Gastroesophageal sphincter (tissue), 4 donors: ENCODE results near the gene RIT1. TPM values are rescaled to one million over a fixed set of nuclear protein-coding genes. Genes with fewer than 3 reads are reported as not detected.
"Not testable (repeated sequence)": the region's sequence is repeated elsewhere in the genome, so short reads cannot be mapped to it uniquely, and the experiment has no call there.

Source experiments
- ATAC-seq: fragments of 150-250 bp; one replicate; pipeline ENCODE4 v1.9.1; 2016; ENCODE audit warnings: mild to moderate bottlenecking, moderate library complexity
- H3K27ac ChIP-seq, 4 donors: fragments of 200-600 bp; sonication (generic) in 3 of 4; 1 replicate in 3 of 4; 2 replicates in 1 of 4; pipeline ENCODE4 v1.5.1; 2016 to 2019
- H3K27me3 ChIP-seq: fragments of 200-600 bp; sonication (generic); one replicate; pipeline ENCODE4 v1.5.1; 2019
- H3K36me3 ChIP-seq, 2 donors: fragments of 200-600 bp; sonication (generic); one replicate each; pipeline ENCODE4 v1.5.1; 2019; ENCODE audit warnings: control low read depth in 1 of 2
- H3K4me1 ChIP-seq, 3 donors: fragments of 200-600 bp; sonication (generic); 1 replicate in 2 of 3; 2 replicates in 1 of 3; pipeline ENCODE4 v1.5.1; 2016 to 2019; ENCODE audit warnings: control low read depth in 2 of 3
- H3K4me3 ChIP-seq, 2 donors: fragments of 200-600 bp; sonication (generic); one replicate each; pipeline ENCODE4 v1.5.1; 2019; ENCODE audit warnings: mild to moderate bottlenecking in 1 of 2, moderate library complexity in 1 of 2
- H3K9me3 ChIP-seq, 3 donors: fragments of 200-600 bp; sonication (generic); one replicate each; pipeline ENCODE4 v1.5.1; 2017 to 2019; ENCODE audit warnings: control low read depth in 2 of 3
- CTCF ChIP-seq, 4 experiments: fragments of 200-600 bp in 2 of 4; fragments of 450-650 bp in 2 of 4; sonication (generic) in 1 of 4; IDR thresholded peaks; one replicate each; pipeline ENCODE4 v1.5.1; 2017 to 2019; ENCODE audit warnings: antibody characterized with exemption in 4 of 4, mild to moderate bottlenecking in 2 of 4, moderate library complexity in 2 of 4
- EP300 ChIP-seq: sonication (generic); formaldehyde crosslinking; IDR thresholded peaks from one replicate; pipeline ENCODE4 v1.6.1; 2017; ENCODE audit warnings: antibody characterized with exemption, mild to moderate bottlenecking
- POLR2A ChIP-seq, 2 donors: fragments of 450-650 bp; IDR thresholded peaks; one replicate each; pipeline ENCODE4 v1.6.1; 2017; ENCODE audit warnings: antibody characterized with exemption in 2 of 2, mild to moderate bottlenecking in 2 of 2, moderate library complexity in 1 of 2
- POLR2AphosphoS5 ChIP-seq: sonication (generic); formaldehyde crosslinking; IDR thresholded peaks from one replicate; pipeline ENCODE4 v1.6.1; 2017; ENCODE audit warnings: antibody characterized with exemption
- WGBS, 2 donors: methylation state at CpG; one replicate each; pipeline ENCODE4 v1.1.5; 2018; ENCODE audit warnings: low coverage in 1 of 2; 5-methylcytosine and 5-hydroxymethylcytosine counted together
- total RNA-seq, 4 donors: library from RNA; depleted of rRNA; stranded (reverse); fragments of >200 nt; gene quantifications; one replicate each; pipeline ENCODE4 v1.1.0, GENCODE V29; 2016

Gene RIT1
- total RNA-seq, 4 donors from 2014 or later = 25.0 to 37.1 (median 30.0) TPM

DNA sequence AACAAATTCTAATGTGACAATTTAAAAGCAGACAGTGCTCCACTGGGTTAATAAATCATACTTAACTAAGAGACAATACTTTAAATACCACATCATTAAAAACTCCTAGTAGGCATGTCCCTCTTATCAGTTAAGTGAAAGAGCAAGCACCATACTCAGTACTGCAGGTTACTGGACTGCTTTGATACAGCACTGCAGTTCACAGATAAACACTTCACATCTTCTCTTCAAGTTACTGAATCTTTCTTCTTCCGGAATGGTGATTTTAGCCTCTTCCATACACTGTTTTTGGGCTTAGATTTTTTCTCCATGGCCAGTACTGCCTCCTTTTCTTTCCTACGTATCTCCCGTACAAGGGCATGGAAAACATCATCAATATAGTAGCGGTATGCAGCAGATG, 11.0 kb downstream of the RIT1 start:
- Histone ChIP-seq H3K27ac (no peak overlapping the region), H3K4me3 (no peak overlapping the region), H3K27me3 (no peaks in the 10 kb centered on the region), H3K4me1 (peaks cover 0 to 6% (median 0%) of the 10 kb centered on the region in 3 donors), H3K36me3 (peaks cover 0 to 93% of the 10 kb centered on the region in 2 donors), H3K9me3 (no peaks in the 10 kb centered on the region)
- no peak for ATAC-seq
- WGBS, 2 donors = 78 to 83% methylated on average over 4 of the region's 4 CpGs
- no peak for TF ChIP-seq POLR2AphosphoS5

DNA sequence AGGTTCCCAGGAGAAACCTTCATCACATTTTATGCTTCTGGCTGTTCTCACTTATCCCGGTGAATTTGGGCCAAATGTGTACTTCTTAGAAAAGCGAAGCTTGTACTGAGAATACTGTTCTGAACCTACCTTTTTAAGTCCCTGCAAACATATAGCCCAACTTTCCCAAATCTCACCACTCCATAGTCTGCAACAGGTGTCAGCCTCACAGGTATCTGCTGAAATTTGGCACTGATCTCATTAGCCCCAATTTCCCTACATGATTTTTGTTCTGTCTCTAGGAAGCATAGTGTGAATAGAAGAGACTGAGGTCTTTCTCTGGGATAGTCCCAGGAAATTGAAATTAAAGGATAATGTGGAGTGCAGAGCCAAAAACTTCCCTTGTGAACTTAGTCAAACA, 11.5 kb downstream of the RIT1 start:
- Histone ChIP-seq H3K27me3 (no peaks in the 10 kb centered on the region), H3K4me1 (peaks cover 0 to 6% (median 0%) of the 10 kb centered on the region in 3 donors), H3K4me3 (no peak overlapping the region), H3K9me3 (no peaks in the 10 kb centered on the region), H3K27ac (no peak overlapping the region), H3K36me3 (peaks cover 0 to 88% of the 10 kb centered on the region in 2 donors)
- TF ChIP-seq CTCF (IDR thresholded peaks at IDR 0.05) = no peak
- no peak for TF ChIP-seq POLR2AphosphoS5
- no peak for TF ChIP-seq EP300
- TF ChIP-seq POLR2A (IDR thresholded peaks at IDR 0.05) = no peak
- ATAC-seq = no peak
- 83 to 100% methylated on average over 2 of the region's 2 CpGs for WGBS, 2 donors

- Histone ChIP-seq H3K27ac (no peak overlapping the region), H3K9me3 (no peaks in the 10 kb centered on the region), H3K36me3 (peaks cover 0 to 80% of the 10 kb centered on the region in 2 donors), H3K27me3 (no peaks in the 10 kb centered on the region), H3K4me3 (no peak overlapping the region), H3K4me1 (peaks cover 0 to 10% (median 2%) of the 10 kb centered on the region in 3 donors)
- no peak for TF ChIP-seq POLR2AphosphoS5
- no peak for TF ChIP-seq POLR2A (IDR thresholded peaks at IDR 0.05)
- no peak for TF ChIP-seq EP300
- TF ChIP-seq CTCF (IDR thresholded peaks at IDR 0.05) = no peak
- 37 to 43% methylated on average over 2 of the region's 2 CpGs for WGBS, 2 donors
- no peak for ATAC-seq
Observed at GRCh38 chr1:155898888-155899287, 12.3 kb downstream of the RIT1 start.

DNA sequence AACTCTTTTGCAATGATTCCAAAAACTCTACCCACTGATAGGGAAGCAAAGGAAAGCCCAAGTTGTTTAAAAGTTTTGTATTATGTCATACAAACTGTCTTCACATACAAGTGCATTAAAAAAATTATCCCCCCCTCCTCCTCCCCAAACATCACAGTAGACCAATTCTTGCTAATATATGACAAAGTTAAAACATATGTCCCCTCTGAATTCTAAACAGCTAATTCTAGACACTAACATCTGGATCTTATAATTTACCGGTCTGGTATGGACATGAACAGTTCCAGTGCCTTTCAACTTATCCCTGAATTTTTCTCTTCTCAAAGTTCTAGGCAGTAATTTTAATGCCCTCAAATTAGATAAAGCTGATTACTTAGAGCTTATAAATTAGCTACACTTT, 13.4 kb downstream of the RIT1 start:
- Histone ChIP-seq H3K9me3 (no peaks in the 10 kb centered on the region), H3K27me3 (no peaks in the 10 kb centered on the region), H3K27ac (no peak overlapping the region), H3K4me3 (no peak overlapping the region), H3K4me1 (peaks cover 0 to 22% (median 11%) of the 10 kb centered on the region in 3 donors), H3K36me3 (peaks cover 0 to 68% of the 10 kb centered on the region in 2 donors)
- ATAC-seq = no peak
- WGBS, 2 donors = 52 to 67% methylated on average over 1 of the region's 1 CpG
- TF ChIP-seq POLR2AphosphoS5 (no peak), CTCF (IDR thresholded peaks at IDR 0.05) (no peak), EP300 (no peak), POLR2A (IDR thresholded peaks at IDR 0.05) (no peak)

- not testable (repeated sequence) for H3K27ac ChIP-seq, H3K27me3 ChIP-seq, ATAC-seq, H3K9me3 ChIP-seq, H3K4me3 ChIP-seq
- WGBS, 2 donors = 95 to 96% methylated on average over 4 to 5 of the region's 8 CpGs
- Histone ChIP-seq H3K4me1 (peaks cover 0 to 29% (median 11%) of the 10 kb centered on the region in 3 donors), H3K36me3 (peaks cover 0 to 56% of the 10 kb centered on the region in 2 donors)
Observed at GRCh38 chr1:155896476-155896875, 14.7 kb downstream of the RIT1 start.

- WGBS, 2 donors = 96% methylated on average over 6 of the region's 6 CpGs; no CpG with 5 or more reads in 1 of the 2 donors
Observed at GRCh38 chr1:155895617-155896016, 15.5 kb downstream of the RIT1 start.

More at GRCh38 chr1:155895617-155896016, 15.5 kb downstream of the RIT1 start:
- H3K36me3 ChIP-seq = peaks cover 0 to 47% of the 10 kb centered on the region in 2 donors
- not testable (repeated sequence) for H3K9me3 ChIP-seq, ATAC-seq, H3K27ac ChIP-seq, H3K4me3 ChIP-seq, H3K27me3 ChIP-seq
- H3K4me1 ChIP-seq = peaks cover 0 to 29% (median 11%) of the 10 kb centered on the region in 3 donors
